HG03521 (cell line): Measurements from ENCODE around the gene PRR23B.

Experiments
- ATAC-seq: cut with Tn5 transposase; IDR thresholded peaks from one replicate; pipeline ENCODE4 v1.9.1; 2021; ENCODE audit warnings: mild to moderate bottlenecking, moderate library complexity; ENCODE audit not compliant: unreplicated experiment

Gene PRR23B

DNA sequence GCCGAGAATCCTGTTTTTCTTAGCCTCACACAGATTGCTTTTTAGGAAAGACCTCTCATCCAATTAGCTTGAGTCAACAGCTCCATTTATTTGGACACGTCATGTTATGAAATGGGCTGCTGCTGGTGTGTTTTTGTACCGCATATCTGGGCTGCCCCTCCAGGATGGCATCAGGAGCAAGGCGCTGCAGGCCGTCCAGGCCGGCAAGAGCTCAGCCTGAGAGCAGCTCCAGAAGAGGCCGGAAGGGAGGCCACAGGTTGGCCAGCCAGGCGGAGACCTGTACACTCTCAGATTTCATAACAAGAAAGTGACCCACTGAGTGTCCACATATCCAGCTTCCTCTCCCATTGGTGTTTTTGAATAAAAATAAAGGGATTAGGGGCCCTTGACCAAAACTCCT is 45.4 kb downstream of the PRR23B start:
- no peak for ATAC-seq

DNA sequence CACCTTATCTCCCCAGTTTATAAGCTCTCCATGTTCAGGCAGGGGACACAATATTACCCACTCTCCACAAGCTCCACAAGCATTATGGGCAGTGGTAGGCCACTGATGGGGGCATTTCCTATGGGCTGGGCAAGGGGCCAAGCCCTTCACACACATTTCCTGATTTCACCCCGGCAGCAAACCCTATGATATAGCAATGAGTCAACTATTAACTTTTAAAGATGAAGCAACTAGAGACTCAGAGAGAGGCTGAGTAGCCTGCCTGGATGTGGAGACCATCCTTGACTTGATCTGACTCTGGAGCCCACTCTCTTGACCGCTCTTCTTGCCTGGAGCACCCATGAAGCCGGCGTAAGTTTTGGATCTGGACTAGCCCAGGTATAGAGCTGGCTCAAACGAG is 46.3 kb downstream of the PRR23B start:
- no peak for ATAC-seq

DNA sequence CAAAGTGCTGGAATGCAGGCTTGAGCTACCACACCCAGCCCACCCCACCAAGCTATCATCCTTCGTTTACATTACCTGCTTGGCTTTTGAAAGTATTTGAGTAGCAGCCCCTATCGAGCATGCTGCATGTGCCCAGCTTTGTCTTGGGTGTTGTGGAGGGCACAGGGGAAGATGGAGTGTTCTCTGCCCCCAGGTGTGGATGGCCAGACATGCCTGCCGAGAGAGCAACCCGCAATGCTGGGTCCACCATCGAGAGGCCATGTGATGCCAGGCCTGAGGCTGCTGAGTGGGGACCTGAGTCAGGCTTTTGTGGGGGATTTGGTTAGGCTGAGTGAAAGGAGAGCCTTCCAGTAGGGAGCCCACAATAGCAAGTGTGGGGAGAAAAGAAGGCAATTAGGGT is 47.8 kb downstream of the PRR23B start:
- no peak for ATAC-seq

DNA sequence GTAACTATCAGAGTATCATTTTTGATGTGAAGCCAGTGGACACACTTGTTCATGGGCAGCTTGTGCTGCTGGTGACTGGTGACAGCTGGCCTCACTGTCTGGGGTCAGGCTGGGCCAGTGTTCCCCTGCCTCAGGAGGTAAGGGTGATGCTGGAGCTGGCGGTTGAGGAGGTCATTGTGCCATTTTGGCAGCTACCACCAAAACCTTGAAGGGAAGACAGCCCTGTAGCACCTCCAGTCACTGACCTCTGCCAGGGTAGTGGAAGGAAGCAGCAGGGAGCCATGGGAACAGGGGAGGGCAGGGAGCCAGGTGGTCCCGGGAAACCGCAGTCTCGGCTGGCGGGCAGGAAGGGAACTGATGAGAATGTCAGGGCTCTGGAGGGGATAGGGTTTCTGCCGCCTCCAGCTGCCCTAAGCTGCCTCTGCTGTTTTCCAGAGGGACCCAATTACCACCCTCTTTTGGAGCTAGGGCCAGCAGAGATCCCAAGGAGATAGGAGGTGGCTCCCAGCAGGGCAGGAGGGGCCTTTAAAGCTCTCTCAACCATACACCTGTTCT is 48.9 kb downstream of the PRR23B start:
- ATAC-seq: no peak
